Activated CD8-positive, alpha-beta memory T cell treated with anti-CD3 and anti-CD28 coated beads, Interleukin-2, amount 10 ng/mL, durations not matched to agents 7 days and 5 days (primary cell): ENCODE measurements around the gene TRIM73. TPM values are rescaled to one million over a fixed set of nuclear protein-coding genes. Genes with fewer than 3 reads are reported as not detected.
"Not testable (repeated sequence)": the region's sequence is repeated elsewhere in the genome, so short reads cannot be mapped to it uniquely, and the experiment has no call there.

Source experiments
- ATAC-seq: fragments of 150-1000 bp; cut with Tn5 transposase; one replicate; pipeline ENCODE4 v1.10.0; 2021; ENCODE audit warnings: moderate library complexity
- CTCF ChIA-PET: fragments of 350-600 bp; sonication (Branson Sonifier 250); formaldehyde crosslinking; loops from one replicate; lab custom pipeline; 2021; ENCODE audit warnings: antibody characterized with exemption; lab: Charles Lee
- DNase-seq: peaks from one replicate; pipeline ENCODE4 v3.0.0-alpha.2; 2020
- H3K27ac Mint-ChIP-seq: one replicate; pipeline ENCODE4 v1.8.0; 2021; ENCODE audit warnings: mild to moderate bottlenecking, mixed read lengths
- H3K27me3 Mint-ChIP-seq: one replicate; pipeline ENCODE4 v1.8.0; 2021; ENCODE audit warnings: mixed read lengths
- H3K36me3 Mint-ChIP-seq: one replicate; pipeline ENCODE4 v1.8.0; 2021; ENCODE audit warnings: mild to moderate bottlenecking, mixed read lengths
- H3K4me1 Mint-ChIP-seq: one replicate; pipeline ENCODE4 v1.8.0; 2021; ENCODE audit warnings: mixed read lengths
- H3K4me3 Mint-ChIP-seq: one replicate; pipeline ENCODE4 v1.8.0; 2021; ENCODE audit warnings: mild to moderate bottlenecking, moderate library complexity, mixed read lengths
- H3K9me3 Mint-ChIP-seq: one replicate; pipeline ENCODE4 v1.8.0; 2022; ENCODE audit warnings: low read depth, mixed read lengths
- total RNA-seq, 2 experiments: library from RNA; stranded (reverse); gene quantifications; one replicate each; pipeline ENCODE4 v1.2.3, GENCODE V29; 2021

Gene TRIM73
- total RNA-seq, 2 experiments from 2014 or later: 4.4 to 7.9 TPM

DNA sequence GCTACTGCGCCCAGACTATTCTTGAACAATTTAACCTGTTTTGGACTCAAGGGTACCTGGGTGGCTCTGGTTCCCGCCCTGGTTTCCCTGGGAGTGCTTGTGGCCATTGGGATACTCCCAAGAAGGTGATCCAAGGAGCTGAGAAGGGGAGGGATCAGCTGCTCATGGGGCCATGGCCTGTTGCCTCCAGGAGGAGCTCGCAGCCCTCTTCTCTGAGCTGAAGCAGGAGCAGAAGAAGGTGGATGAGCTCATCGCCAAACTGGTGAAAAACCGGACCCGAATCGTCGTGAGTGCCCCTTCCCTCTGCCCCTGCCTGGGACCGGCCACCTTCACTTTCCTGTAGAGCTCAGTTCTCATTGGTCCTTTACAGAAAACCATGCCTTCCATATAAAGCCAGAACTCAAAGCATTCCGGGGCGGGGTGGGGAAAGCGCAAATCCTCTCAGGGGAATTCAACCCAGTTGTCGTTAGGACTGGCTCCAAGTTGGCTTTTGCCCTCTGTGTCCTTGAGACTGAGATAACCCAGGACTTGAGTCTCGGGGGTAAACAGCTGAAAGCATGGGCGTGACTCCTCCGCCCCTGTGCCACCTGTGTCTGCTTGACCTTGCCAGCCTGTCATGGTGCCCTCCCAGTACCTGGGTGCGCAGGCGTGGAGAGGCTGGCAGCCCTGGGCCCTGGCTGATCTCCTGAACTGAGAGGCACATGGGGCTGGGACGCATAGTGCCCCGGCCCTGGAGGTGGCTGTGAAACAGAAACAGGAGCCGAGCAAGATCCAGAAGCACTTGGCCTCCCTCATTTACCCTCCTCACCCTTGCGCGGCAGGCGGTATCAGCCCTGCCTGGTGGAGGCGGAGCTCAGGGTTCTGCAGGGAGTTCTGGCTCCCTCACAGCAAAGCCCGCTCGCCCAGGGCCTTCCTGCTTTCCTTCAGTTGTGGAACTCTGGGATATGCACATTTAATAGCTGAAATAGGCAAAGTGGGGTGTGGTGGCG, 8.3 kb downstream of the TRIM73 start:
- ATAC-seq, H3K36me3 Mint-ChIP-seq, H3K4me1 Mint-ChIP-seq, H3K27me3 Mint-ChIP-seq, H3K9me3 Mint-ChIP-seq, CTCF ChIA-PET, DNase-seq, H3K27ac Mint-ChIP-seq, H3K4me3 Mint-ChIP-seq: not testable (repeated sequence)

DNA sequence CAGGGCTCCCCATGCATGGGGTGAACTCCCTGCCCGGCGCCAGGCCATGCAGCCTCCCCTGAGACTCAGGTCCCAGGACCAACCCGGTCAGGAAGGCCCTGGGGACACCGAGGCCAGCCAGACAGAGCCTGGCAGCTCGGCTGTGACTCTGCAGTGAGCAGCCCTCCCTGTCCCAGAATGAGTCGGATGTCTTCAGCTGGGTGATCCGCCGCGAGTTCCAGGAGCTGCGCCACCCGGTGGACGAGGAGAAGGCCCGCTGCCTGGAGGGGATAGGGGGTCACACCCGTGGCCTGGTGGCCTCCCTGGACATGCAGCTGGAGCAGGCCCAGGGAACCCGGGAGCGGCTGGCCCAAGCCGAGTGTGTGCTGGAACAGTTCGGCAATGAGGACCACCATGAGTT, 9.2 kb downstream of the TRIM73 start:
- H3K27ac Mint-ChIP-seq, H3K4me1 Mint-ChIP-seq, H3K9me3 Mint-ChIP-seq, H3K4me3 Mint-ChIP-seq, H3K36me3 Mint-ChIP-seq, ATAC-seq, DNase-seq, CTCF ChIA-PET, H3K27me3 Mint-ChIP-seq: not testable (repeated sequence)

DNA sequence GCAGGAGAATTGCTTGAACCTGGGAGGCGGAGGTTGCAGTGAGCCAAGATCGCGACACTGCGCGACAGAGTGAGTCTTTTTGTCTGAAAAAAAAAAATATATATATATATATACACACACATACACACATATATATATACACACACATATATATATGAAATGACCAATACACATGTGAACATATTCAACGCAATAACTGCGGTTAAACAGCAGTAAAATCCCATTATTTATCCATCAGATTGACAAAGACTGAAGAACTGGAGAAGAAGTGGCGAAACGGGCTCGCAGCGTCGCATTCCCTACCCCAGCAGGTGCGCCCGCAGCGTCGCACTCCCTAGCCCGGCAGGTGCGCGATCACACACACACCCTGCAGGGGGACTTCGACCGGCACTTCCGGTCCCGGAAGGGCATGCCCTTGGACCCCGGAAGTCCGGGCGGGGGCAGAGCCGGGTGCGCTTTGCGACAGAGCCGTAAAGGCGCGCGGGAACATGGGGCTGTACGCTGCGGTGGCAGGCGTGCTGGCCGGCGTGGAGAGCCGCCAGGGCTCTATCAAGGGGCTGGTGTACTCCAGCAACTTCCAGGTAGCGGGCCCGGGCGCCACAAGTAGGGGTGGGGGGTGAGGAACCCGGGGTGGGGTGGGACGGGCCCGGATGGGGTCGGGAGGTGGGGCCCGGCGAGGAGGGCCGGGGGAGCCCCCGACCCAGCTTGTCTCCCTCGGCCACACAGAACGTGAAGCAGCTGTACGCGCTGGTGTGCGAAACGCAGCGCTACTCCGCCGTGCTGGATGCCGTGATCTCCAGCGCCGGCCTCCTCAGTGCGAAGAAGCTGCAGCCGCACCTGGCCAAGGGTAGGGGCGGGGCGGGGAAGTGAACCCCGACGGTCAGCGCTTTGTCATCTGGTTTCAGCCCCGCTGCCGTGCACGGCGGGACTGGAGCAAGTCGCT, 14.7 kb downstream of the TRIM73 start:
- CTCF ChIA-PET, H3K27ac Mint-ChIP-seq, H3K4me3 Mint-ChIP-seq, H3K36me3 Mint-ChIP-seq, DNase-seq, H3K4me1 Mint-ChIP-seq, H3K27me3 Mint-ChIP-seq, H3K9me3 Mint-ChIP-seq: not testable (repeated sequence)
- peak; percentile 95 for ATAC-seq

DNA sequence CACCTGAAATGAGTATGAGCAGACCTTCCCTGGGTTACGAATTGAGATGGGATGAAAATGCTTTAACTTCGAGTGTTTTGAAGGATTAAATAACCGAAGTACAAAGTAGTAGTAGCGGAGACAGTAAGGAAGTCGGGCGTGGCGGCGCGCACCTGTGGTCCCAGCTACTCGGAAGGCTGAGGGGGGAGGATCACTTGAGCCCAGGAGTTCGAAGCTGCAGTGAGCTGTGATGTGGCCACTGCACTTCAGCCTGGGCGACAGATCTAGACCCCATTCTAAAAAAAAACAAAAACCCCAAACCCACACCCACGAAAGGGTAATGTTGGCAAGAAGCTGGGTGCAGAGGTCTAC, 15.4 kb downstream of the TRIM73 start:
- H3K36me3 Mint-ChIP-seq, H3K9me3 Mint-ChIP-seq, H3K4me1 Mint-ChIP-seq, H3K27ac Mint-ChIP-seq, CTCF ChIA-PET, H3K4me3 Mint-ChIP-seq, DNase-seq, H3K27me3 Mint-ChIP-seq: not testable (repeated sequence)
- ATAC-seq: peak; percentile 13

DNA sequence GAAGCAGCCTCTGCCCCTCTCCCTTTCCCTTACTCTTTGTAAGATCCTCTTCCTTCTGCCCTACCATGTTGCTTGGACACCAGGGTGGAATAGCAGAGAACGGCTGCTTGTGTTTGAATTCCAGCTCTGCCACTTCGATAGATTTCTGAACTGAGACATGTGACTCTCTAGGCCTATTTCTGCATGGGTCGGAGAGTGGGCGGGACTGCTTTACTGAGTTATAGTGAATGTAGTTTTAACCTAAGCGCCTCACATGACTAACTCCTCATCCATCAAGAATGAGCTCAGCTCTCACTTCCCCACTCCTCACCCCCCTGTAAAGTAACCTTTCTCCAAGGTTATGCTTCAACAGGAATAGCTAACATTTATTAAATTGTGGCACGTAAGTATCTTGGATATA, 18.8 kb downstream of the TRIM73 start:
- H3K4me1 Mint-ChIP-seq, H3K36me3 Mint-ChIP-seq, H3K27ac Mint-ChIP-seq, CTCF ChIA-PET, H3K27me3 Mint-ChIP-seq, H3K9me3 Mint-ChIP-seq, DNase-seq, ATAC-seq, H3K4me3 Mint-ChIP-seq: not testable (repeated sequence)

DNA sequence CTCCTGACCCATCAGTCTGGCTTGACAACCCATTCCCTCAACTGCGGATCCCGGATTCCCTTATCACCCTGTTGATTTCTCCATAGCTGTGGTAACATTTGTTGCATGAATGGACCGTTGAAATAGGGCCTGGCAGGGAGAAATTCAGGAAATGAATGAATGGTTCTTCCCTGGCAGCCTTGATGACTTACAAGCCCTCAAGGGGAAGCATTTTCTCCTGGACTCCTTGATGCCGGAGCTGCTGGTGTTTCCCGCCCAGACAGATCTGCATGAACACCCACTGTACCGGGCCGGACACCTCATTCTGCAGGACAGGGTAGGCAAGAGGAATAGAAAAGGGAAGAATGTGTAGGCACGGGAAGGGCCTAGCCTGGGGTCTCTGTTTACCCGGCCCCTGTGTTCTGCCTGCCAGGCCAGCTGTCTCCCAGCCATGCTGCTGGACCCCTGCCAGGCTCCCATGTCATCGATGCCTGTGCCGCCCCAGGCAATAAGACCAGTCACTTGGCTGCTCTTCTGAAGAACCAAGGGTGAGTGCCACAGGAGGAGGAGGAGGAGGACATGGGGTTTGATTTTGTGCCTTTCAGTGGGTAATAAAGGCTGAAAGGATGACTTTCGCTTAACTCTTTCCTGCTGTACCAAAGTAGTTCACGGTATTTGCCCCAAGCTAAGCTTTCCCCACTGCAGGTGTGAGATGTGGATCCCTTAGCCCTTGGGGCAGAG, 19.4 kb downstream of the TRIM73 start:
- H3K27ac Mint-ChIP-seq, H3K4me3 Mint-ChIP-seq, ATAC-seq, H3K27me3 Mint-ChIP-seq, DNase-seq, H3K9me3 Mint-ChIP-seq, H3K36me3 Mint-ChIP-seq, H3K4me1 Mint-ChIP-seq, CTCF ChIA-PET: not testable (repeated sequence)

DNA sequence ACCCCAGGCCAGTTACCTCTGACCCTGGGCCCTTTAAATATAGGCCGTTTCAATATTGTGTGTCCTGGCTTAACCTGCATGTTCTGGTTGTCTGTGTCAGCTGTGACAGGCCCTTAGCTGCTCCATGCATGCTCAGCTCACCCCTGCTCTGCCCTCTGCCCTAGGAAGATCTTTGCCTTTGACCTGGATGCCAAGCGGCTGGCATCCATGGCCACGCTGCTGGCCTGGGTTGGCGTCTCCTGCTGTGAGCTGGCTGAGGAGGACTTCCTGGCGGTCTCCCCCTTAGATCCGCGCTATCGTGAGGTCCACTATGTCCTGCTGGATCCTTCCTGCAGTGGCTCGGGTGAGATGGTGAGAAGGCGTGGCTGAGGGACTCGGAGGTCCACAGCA, 20.0 kb downstream of the TRIM73 start:
- ATAC-seq, H3K9me3 Mint-ChIP-seq, H3K27me3 Mint-ChIP-seq, H3K36me3 Mint-ChIP-seq, DNase-seq, H3K4me3 Mint-ChIP-seq, CTCF ChIA-PET, H3K27ac Mint-ChIP-seq, H3K4me1 Mint-ChIP-seq: not testable (repeated sequence)

DNA sequence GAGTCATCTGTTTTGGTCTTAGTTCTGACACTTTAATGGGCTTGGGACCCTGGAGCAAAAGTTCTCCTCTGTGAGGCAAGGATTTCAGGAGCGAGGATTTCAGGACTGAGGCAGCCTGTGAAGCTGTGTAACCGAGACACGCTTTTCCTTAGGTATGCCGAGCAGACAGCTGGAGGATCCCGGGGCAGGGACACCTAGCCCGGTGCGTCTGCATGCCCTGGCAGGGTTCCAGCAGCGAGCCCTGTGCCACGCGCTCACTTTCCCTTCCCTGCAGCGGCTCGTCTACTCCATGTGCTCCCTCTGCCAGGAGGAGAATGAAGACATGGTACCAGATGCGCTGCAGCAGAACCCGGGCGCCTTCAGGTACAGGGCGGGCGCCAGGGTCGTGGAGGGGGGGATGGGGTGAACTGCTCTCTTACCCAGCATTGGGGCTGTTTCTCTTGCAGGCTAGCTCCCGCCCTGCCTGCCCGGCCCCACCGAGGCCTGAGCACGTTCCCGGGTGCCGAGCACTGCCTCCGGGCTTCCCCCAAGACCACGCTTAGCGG, 20.5 kb downstream of the TRIM73 start:
- H3K27ac Mint-ChIP-seq, H3K27me3 Mint-ChIP-seq, ATAC-seq, DNase-seq, CTCF ChIA-PET, H3K4me1 Mint-ChIP-seq, H3K36me3 Mint-ChIP-seq, H3K4me3 Mint-ChIP-seq, H3K9me3 Mint-ChIP-seq: not testable (repeated sequence)

DNA sequence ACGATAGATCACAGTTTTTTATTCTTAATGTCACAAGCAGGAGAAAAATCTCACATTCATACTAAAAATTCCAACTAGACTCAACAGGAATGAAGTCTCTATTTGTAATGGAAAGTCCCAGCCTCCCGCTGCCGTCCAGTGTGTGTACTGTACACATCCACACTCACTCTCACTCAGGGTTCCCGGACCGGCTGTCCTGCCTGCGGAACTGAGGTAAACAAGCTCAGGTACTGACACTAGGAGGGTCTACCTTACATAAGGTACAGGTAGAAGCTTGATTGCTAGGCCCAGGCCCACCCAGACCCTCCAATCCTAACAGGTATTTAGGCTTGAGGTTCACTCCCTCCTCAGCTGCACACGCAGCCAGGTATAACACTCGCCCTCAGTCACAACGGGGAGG, 21.4 kb downstream of the TRIM73 start:
- DNase-seq, CTCF ChIA-PET, H3K27me3 Mint-ChIP-seq, H3K4me1 Mint-ChIP-seq, ATAC-seq, H3K4me3 Mint-ChIP-seq, H3K27ac Mint-ChIP-seq, H3K9me3 Mint-ChIP-seq: not testable (repeated sequence)
- peaks cover 10% of the 10 kb centered on the region for H3K36me3 Mint-ChIP-seq

DNA sequence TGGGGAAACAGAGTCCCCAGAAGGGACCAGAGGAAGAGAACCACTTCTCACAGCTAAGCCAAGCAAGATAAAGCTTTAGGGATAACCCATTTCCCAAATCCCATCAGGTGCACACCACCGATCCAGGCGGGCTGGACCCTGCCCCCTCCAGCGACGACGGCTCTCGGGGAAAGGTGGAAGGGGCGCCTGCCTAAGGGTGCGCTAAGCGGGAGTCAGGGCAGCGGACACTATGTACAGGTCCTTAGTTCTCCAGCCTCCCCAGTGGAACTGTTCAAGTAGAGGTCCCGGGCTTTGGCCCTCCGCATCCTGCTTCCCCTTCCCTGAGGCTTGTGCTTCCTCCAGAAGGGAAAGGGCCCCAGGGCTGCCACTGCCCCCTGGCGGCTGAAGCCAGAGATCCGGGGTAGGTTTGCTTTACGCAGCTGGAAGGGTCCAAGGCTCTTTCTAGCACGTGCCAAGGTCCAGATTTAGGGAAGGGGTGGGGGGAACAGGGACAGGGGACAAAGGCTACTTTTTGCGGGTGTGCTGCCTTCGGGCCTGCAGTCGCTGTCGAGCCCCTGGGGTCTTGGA, 22.9 kb downstream of the TRIM73 start:
- CTCF ChIA-PET, H3K27me3 Mint-ChIP-seq, ATAC-seq, H3K4me3 Mint-ChIP-seq, DNase-seq, H3K27ac Mint-ChIP-seq, H3K9me3 Mint-ChIP-seq, H3K4me1 Mint-ChIP-seq: not testable (repeated sequence)
- peaks cover 10% of the 10 kb centered on the region for H3K36me3 Mint-ChIP-seq

DNA sequence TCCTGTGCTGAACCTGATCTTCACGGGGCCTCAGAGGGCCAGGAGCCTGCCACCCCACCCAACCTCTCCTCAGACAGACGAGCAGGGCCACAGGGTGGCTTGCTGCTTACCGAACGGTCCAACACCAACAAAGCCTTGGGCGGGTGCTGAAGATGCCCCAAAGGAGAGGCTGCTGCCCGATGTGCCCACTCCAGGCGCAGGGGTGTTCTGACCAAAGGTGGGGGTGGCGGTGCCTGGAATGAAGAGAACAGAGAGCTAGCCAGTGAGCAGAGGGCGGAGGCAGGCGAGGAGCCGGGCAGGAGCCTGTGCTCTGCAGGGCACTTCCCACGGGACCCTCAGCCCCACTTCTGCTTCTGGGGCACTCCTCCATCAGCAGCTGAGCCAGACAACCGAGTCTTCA, 23.8 kb downstream of the TRIM73 start:
- H3K27me3 Mint-ChIP-seq, ATAC-seq, H3K9me3 Mint-ChIP-seq, H3K27ac Mint-ChIP-seq, H3K4me1 Mint-ChIP-seq, H3K4me3 Mint-ChIP-seq, DNase-seq, CTCF ChIA-PET: not testable (repeated sequence)
- H3K36me3 Mint-ChIP-seq: peaks cover 15% of the 10 kb centered on the region

DNA sequence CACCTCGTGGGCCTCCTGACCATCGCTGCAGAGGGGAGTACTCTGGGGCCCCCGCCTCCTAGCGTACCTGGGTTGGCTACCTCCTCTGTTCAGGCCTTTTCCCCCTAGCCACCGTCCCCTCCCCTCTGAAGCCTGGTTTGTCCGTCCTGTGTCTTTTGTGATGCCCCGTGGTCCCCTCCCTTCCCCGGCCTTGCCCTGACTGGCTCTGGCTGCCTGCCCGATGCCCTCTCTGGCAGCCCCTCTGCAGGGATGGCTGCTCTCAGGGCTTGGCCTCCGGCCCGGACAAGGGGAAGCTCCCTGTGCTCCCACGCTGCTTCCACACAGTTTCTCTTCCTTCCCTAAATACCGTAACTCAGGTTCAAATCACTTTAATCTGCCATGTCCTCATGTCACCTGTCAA, 24.3 kb downstream of the TRIM73 start:
- H3K4me1 Mint-ChIP-seq, H3K4me3 Mint-ChIP-seq, DNase-seq, H3K9me3 Mint-ChIP-seq, CTCF ChIA-PET, H3K27me3 Mint-ChIP-seq, ATAC-seq, H3K27ac Mint-ChIP-seq: not testable (repeated sequence)
- peaks cover 16% of the 10 kb centered on the region for H3K36me3 Mint-ChIP-seq

DNA sequence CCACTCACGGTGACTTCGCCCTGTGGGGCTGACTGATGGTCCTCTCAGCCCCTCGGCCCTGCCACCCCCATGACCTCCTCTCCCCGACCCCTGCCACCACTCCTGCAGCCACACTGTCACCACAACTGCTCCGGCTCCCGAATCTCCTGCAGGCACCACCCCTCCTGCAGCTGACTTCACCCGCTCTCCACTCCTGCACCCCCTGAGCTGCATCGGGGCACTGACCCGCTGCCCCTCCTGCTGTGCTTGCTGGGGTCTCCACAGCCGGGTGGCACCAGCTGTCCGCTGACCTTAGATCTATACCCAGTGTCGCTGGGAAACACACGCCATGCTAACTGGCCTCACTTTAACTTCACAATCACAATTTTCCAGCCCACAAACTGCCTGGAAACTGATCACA, 24.7 kb downstream of the TRIM73 start:
- ATAC-seq, H3K27ac Mint-ChIP-seq, CTCF ChIA-PET, H3K9me3 Mint-ChIP-seq, H3K27me3 Mint-ChIP-seq, DNase-seq, H3K4me3 Mint-ChIP-seq, H3K4me1 Mint-ChIP-seq: not testable (repeated sequence)
- H3K36me3 Mint-ChIP-seq: peaks cover 16% of the 10 kb centered on the region
